K562 (cell line): ENCODE data around the gene VASH2. TPM values are rescaled to one million over a fixed set of nuclear protein-coding genes. Genes with fewer than 3 reads are reported as not detected.

Source experiments
- ATAC-seq: fragments of 200-7000 bp; cut with Tn5 transposase; 3 replicates; pipeline ENCODE4 v1.9.1; 2020; ENCODE audit warnings: moderate library complexity
- BruUV-seq: library from RNA; stranded (reverse); fragments of 400-500 nt; replicated peaks from 2 replicates; lab custom pipeline; 2021; lab: Mats Ljungman, UMichigan
- CTCF ChIA-PET: fragments of 300-600 bp; formaldehyde crosslinking; extraction: SDS; loops from one replicate; lab custom pipeline; 2021; ENCODE audit warnings: low intra/inter-chr PET ratio; lab: Yijun Ruan, JAX
- POLR2A ChIA-PET: fragments of 300-600, 350-650 bp; sonication (Branson Sonifier 250); formaldehyde crosslinking; extraction: SDS; loops from one replicate; lab custom pipeline; 2021; ENCODE audit warnings: antibody characterized with exemption, inconsistent platforms; lab: Yijun Ruan, JAX
- DNase-seq, 4 experiments: peaks; one replicate each; pipeline versions ENCODE4 v3.0.0 to v3.0.0-alpha.2; 2011 to 2018; ENCODE audit warnings: low spot score in 3 of 4, mixed read lengths in 3 of 4; ENCODE audit errors: extremely low read depth in 1 of 4
- FAIRE-seq: peaks from 2 replicates; lab custom pipeline; 2011; peaks lifted over from hg19 to GRCh38; lab: Jason Lieb, UNC
- H2AFZ ChIP-seq: 2 replicates; pipeline ENCODE4 v1.6.0; 2011; ENCODE audit warnings: low read depth, low read length, control low read depth, inconsistent platforms
- H3K27ac ChIP-seq: fragments of 200-600 bp; 3 replicates; pipeline ENCODE4 v1.8.0; 2011; ENCODE audit warnings: low read depth, mild to moderate bottlenecking, control low read depth, inconsistent platforms, low read length, moderate library complexity, mixed read lengths; ENCODE audit errors: extremely low read depth
- H3K27me3 ChIP-seq, 2 experiments: fragments of 300-600 bp in 1 of 2; 2 replicates in 1 of 2; 3 replicates in 1 of 2; pipeline versions ENCODE4 v1.6.0 to v1.8.0; 2011; ENCODE audit warnings: inconsistent platforms in 2 of 2, low read length in 2 of 2, mild to moderate bottlenecking in 1 of 2, mixed read lengths in 1 of 2, moderate library complexity in 1 of 2; ENCODE audit not compliant: control insufficient read depth in 2 of 2, insufficient read depth in 2 of 2
- H3K36me3 ChIP-seq: fragments of 300-600 bp; 3 replicates; pipeline ENCODE4 v1.8.0; 2011; ENCODE audit warnings: mild to moderate bottlenecking, low read length, inconsistent platforms; ENCODE audit not compliant: control insufficient read depth, insufficient read depth
- H3K4me1 ChIP-seq, 2 experiments: fragments of 200-600 bp in 1 of 2; replicated peaks in 1 of 2; 2 replicates in 1 of 2; 3 replicates in 1 of 2; pipeline versions ENCODE4 v1.5.1 to v1.8.0; 2011; ENCODE audit warnings: inconsistent platforms in 2 of 2, low read length in 2 of 2, mild to moderate bottlenecking in 1 of 2, mixed read lengths in 1 of 2, moderate library complexity in 1 of 2; ENCODE audit not compliant: control insufficient read depth in 2 of 2, insufficient read depth in 2 of 2
- H3K4me2 ChIP-seq: 2 replicates; pipeline ENCODE4 v1.6.1; 2011; ENCODE audit warnings: low read length, control low read depth, inconsistent platforms, mixed read lengths; ENCODE audit not compliant: insufficient read depth
- H3K4me3 ChIP-seq: fragments of 200-600 bp; sonication (generic), shearing (Covaris generic); 2 replicates; pipeline ENCODE4 v1.5.1; 2016; ENCODE audit warnings: control low read depth, inconsistent platforms
- H3K79me2 ChIP-seq: fragments of 200-600 bp; 3 replicates; pipeline ENCODE4 v1.8.0; 2011; ENCODE audit warnings: low read length, inconsistent platforms; ENCODE audit not compliant: control insufficient read depth, insufficient read depth
- H3K9ac ChIP-seq, 2 experiments: 2 replicates each; pipeline versions ENCODE4 v1.6.0 to v1.6.1; 2011; ENCODE audit warnings: low read depth in 2 of 2, low read length in 2 of 2, control low read depth in 1 of 2, inconsistent platforms in 1 of 2, mild to moderate bottlenecking in 1 of 2, mixed read lengths in 1 of 2; ENCODE audit not compliant: insufficient read depth in 1 of 2
- H3K9me1 ChIP-seq: one replicate; pipeline ENCODE4 v1.6.0; 2011; ENCODE audit warnings: inconsistent platforms, mild to moderate bottlenecking, low read length, moderate library complexity; ENCODE audit not compliant: control insufficient read depth, insufficient read depth
- H3K9me3 ChIP-seq: replicated peaks from 2 replicates; pipeline ENCODE4 v1.5.1; 2011; ENCODE audit warnings: low read depth, low read length, inconsistent platforms; ENCODE audit not compliant: control insufficient read depth, insufficient read depth
- H4K20me1 ChIP-seq: replicated peaks from 2 replicates; pipeline ENCODE4 v1.6.1; 2011; ENCODE audit warnings: low read length, inconsistent platforms, mixed read lengths; ENCODE audit not compliant: control insufficient read depth, insufficient read depth
- C11orf30 ChIP-seq: fragments of 450-650 bp; IDR thresholded peaks from 2 replicates; pipeline ENCODE4 v1.6.1; 2016; ENCODE audit warnings: low read depth, mild to moderate bottlenecking
- DACH1 ChIP-seq: fragments of 450-650 bp; IDR thresholded peaks from 2 replicates; pipeline ENCODE4 v1.6.1; 2018; ENCODE audit not compliant: partially characterized antibody
- ETV1 ChIP-seq: fragments of 450-650 bp; conservative IDR thresholded peaks from 2 replicates; pipeline ENCODE4 v1.6.1; 2016; ENCODE audit warnings: missing genetic modification characterization, control low read depth, low read depth, missing compliant biosample characterization
- HDGF ChIP-seq: fragments of 450-650 bp; IDR thresholded peaks from 2 replicates; pipeline ENCODE4 v1.6.1; 2016
- HEY1 ChIP-seq: fragments of 250-450 bp; sonication (Bioruptor Pico); IDR thresholded peaks from 2 replicates; pipeline ENCODE4 v1.5.0; 2020; ENCODE audit warnings: mild to moderate bottlenecking, moderate library complexity, borderline replicate concordance
- JUND ChIP-seq, 2 experiments: IDR thresholded peaks; 2 replicates in 1 of 2; 3 replicates in 1 of 2; pipeline ENCODE4 v1.6.1; 2011; ENCODE audit warnings: borderline replicate concordance in 2 of 2, low read depth in 2 of 2, low read length in 2 of 2, improper control_type of control experiment in 1 of 2, missing biosample characterization in 1 of 2, missing genetic modification characterization in 1 of 2, missing genetic modification reagents in 1 of 2
- LEF1 ChIP-seq: fragments of 450-650 bp; IDR thresholded peaks from 2 replicates; pipeline ENCODE4 v1.6.1; 2016; ENCODE audit warnings: mild to moderate bottlenecking
- MAFF ChIP-seq: IDR thresholded peaks from 2 replicates; pipeline ENCODE4 v1.6.1; 2012; ENCODE audit warnings: low read length, improper control_type of control experiment
- MAFG ChIP-seq: fragments of 450-650 bp; conservative IDR thresholded peaks from 2 replicates; pipeline ENCODE4 v1.6.1; 2016; ENCODE audit warnings: missing genetic modification characterization, missing compliant biosample characterization
- MAFK ChIP-seq: IDR thresholded peaks from 2 replicates; pipeline ENCODE4 v1.6.1; 2011; ENCODE audit warnings: low read length, improper control_type of control experiment
- MED1 ChIP-seq: sonication (generic); formaldehyde crosslinking; IDR thresholded peaks from 2 replicates; pipeline ENCODE4 v1.8.1; 2023; ENCODE audit warnings: missing genetic modification reagents, borderline replicate concordance
- NRF1 ChIP-seq, 2 experiments: fragments of 450-650 bp; IDR thresholded peaks in 1 of 2; conservative IDR thresholded peaks in 1 of 2; 2 replicates each; pipeline ENCODE4 v1.6.1; 2014; ENCODE audit warnings: mild to moderate bottlenecking in 2 of 2
- PML ChIP-seq: IDR thresholded peaks from 2 replicates; pipeline ENCODE4 v1.6.1; 2012; ENCODE audit warnings: low read length, inconsistent platforms
- RBM39 ChIP-seq: fragments of 200-400 bp; formaldehyde crosslinking; optimal IDR thresholded peaks from 2 replicates; pipeline ENCODE3; 2018; ENCODE audit warnings: low read depth, low read length
- SMAD4 ChIP-seq: fragments of 250-450 bp; sonication (Bioruptor Pico); conservative IDR thresholded peaks from 2 replicates; pipeline ENCODE4 v1.8.0; 2021; ENCODE audit warnings: inconsistent platforms, mild to moderate bottlenecking, moderate library complexity
- SNIP1 ChIP-seq: fragments of 450-650 bp; IDR thresholded peaks from 2 replicates; pipeline ENCODE4 v1.7.1; 2017; ENCODE audit warnings: low read depth, mild to moderate bottlenecking
- TRIM28 ChIP-seq: fragments of 450-650 bp; IDR thresholded peaks from 2 replicates; pipeline ENCODE4 v1.6.1; 2017
- ZNF316 ChIP-seq: fragments of 450-650 bp; IDR thresholded peaks from 2 replicates; pipeline ENCODE4 v1.6.1; 2016
- WGBS: fragments of 100-300 bp; shearing (Covaris generic); methylation state at CpG from one replicate; pipeline ENCODE4 v1.1.6; 2016; ENCODE audit warnings: low coverage, mixed read lengths; ENCODE audit not compliant: insufficient coverage; ENCODE audit errors: missing lambda C conversion rate; 5-methylcytosine and 5-hydroxymethylcytosine counted together
- in situ Hi-C: fragments of 300-500 bp; cut with MboI; formaldehyde crosslinking; loops from 4 replicates; pipeline ENCODE4 v1.15.0; 2018; ENCODE audit warnings: inconsistent platforms, mixed read lengths
- intact Hi-C: fragments of 100-400 bp; cut with micrococcal nuclease; formaldehyde crosslinking; loops from 2 replicates; pipeline ENCODE4 v1.14.2; 2022
- polyA plus RNA-seq, 8 experiments: library from polyadenylated mRNA; depleted of rRNA in 4 of 8; stranded (reverse) in 5 of 8; unstranded in 3 of 8; fragments of >200 nt; fragmentation: Nextera tagmentation in 2 of 8; fragmentation: Illumina TruSeq in 1 of 8; extraction: Ambion mirVana in 2 of 8; extraction: Trizol in 1 of 8; gene quantifications; 2 replicates each; pipeline versions ENCODE4 v1.2.1 to v1.2.3, GENCODE V29; 2011 to 2014; ENCODE audit warnings: inconsistent platforms in 1 of 8, missing spikeins in 1 of 8
- total RNA-seq, 7 experiments: library from RNA; depleted of rRNA in 6 of 7; stranded (reverse); fragments of >200 nt in 6 of 7; fragmentation: Illumina TruSeq in 2 of 7; extraction: Trizol in 2 of 7; gene quantifications; 2 replicates each; pipeline versions ENCODE4 v1.2.1 to v1.2.3, GENCODE V29; 2011 to 2021; ENCODE audit warnings: low replicate concordance in 1 of 7

Gene VASH2
- total and polyA plus RNA-seq, 9 of the 15 experiments (the other 6 are each of a cell fraction or from before 2014, with no cell fraction given), result 0.04 to 0.40 (median 0.10) TPM; not detected in 1

- Histone ChIP-seq H3K9me3 (no peaks in the 10 kb centered on the region), H3K27me3 (peaks cover 8 to 17% of the 10 kb centered on the region in 2 experiments; a peak in 4 of 5 replicates), H3K4me2 (no peak overlapping the region), H3K36me3 (peaks cover 8% of the 10 kb centered on the region; the same call in 2 of the 3 replicates), H3K79me2 (no peaks in the 10 kb centered on the region), H3K4me1 (no peaks in the 10 kb centered on the region), H3K9me1 (no peaks in the 10 kb centered on the region), H3K9ac (no peak overlapping the region), H4K20me1 (no peaks in the 10 kb centered on the region), H2AFZ (no peak overlapping the region), H3K27ac (no peak overlapping the region), H3K4me3 (no peak overlapping the region)
- ATAC-seq (no peak), DNase-seq (no peak), FAIRE-seq (no peak)
- intact Hi-C loops, result no loop called here
- in situ Hi-C loops, result loop anchor here (10.0 kb wide), 1 partner anchor 523 kb away; no protein-coding TSS in a partner anchor
- ChIA-PET CTCF (no interaction called here), POLR2A (interaction anchor here (0.6 to 1.5 kb wide), 3 partner anchors 8 to 26 kb away, joined by 3 to 4 read pairs (median 4); no protein-coding TSS in a partner anchor)
- WGBS, result 35% methylated on average over 6 of the region's 6 CpGs
- TF ChIP-seq ZNF316 (peak; percentile 73), MAFG (peak; percentile 67), TRIM28 (no peak), C11orf30 (peak; percentile 51; the same call in 1 of the 2 replicates)
- BruUV-seq, result no TSS peak
Measured at GRCh38 chr1:212987702-212988322, 37.5 kb downstream of the VASH2 start.

- Histone ChIP-seq H2AFZ (no peak overlapping the region), H3K79me2 (no peaks in the 10 kb centered on the region), H3K36me3 (peaks cover 23% of the 10 kb centered on the region; the same call in 2 of the 3 replicates), H3K27ac (no peak overlapping the region), H3K9me1 (no peaks in the 10 kb centered on the region), H3K9ac (no peak overlapping the region), H3K4me2 (no peak overlapping the region), H4K20me1 (no peaks in the 10 kb centered on the region), H3K9me3 (no peaks in the 10 kb centered on the region), H3K4me3 (no peak overlapping the region), H3K27me3 (no peaks in the 10 kb centered on the region), H3K4me1 (no peaks in the 10 kb centered on the region)
- no TSS peak for BruUV-seq
- POLR2A ChIA-PET, result interaction anchor here (0.9 to 1.6 kb wide), 3 partner anchors 10 to 22 kb away, joined by 4 to 5 read pairs (median 4); no protein-coding TSS in a partner anchor
- DNase-seq, result no peak
- 19% methylated on average over 1 of the region's 1 CpG for WGBS
- in situ Hi-C loops (no loop called here), intact Hi-C loops (no loop called here)
- CTCF ChIA-PET, result no interaction called here
- no peak for FAIRE-seq
- no peak for ATAC-seq
- no peak for TF ChIP-seq DACH1
- TF ChIP-seq PML, result no peak
- no peak for TF ChIP-seq SNIP1
- no peak for TF ChIP-seq C11orf30
- TF ChIP-seq SMAD4 (CRISPR knock-in tag), result no peak
- TF ChIP-seq NRF1 (conservative IDR thresholded peaks at IDR 0.05 in 1 of 2, IDR thresholded peaks at IDR 0.05 in 1 of 2), result no peak
- TF ChIP-seq MAFK, result no peak
- no peak for TF ChIP-seq MED1 (CRISPR knock-in tag)
- TF ChIP-seq MAFF, result no peak
- TF ChIP-seq HDGF, result no peak
- TF ChIP-seq RBM39, result no peak
- no peak for TF ChIP-seq HEY1 (CRISPR knock-in tag)
- no peak for TF ChIP-seq LEF1
- TF ChIP-seq JUND (IDR thresholded peaks at IDR 0.05; ENCODE audit: borderline replicate concordance, low read depth, low read length), result no peak
- TF ChIP-seq JUND (tag; IDR thresholded peaks at IDR 0.05; ENCODE audit: borderline replicate concordance, low read depth, low read length), result no peak
- TF ChIP-seq ETV1 (tag), result no peak
Measured at GRCh38 chr1:212990276-212990675, 39.9 kb downstream of the VASH2 start.
